GM10266 (cell line): ENCODE results near the gene SHROOM3.

ENCODE experiments used
- DNase-seq: peaks from one replicate; pipeline ENCODE4 v3.0.0; 2012; ENCODE audit errors: extremely low spot score
- TF ChIP-seq, protein P1 (sequence below): IDR thresholded peaks from 2 replicates; pipeline ENCODE4 v1.5.1; 2012; ENCODE audit warnings: mild to moderate bottlenecking, low read depth; ENCODE audit not compliant: control insufficient read depth, insufficient read depth; ENCODE audit errors: missing control alignments

Gene SHROOM3

DNA sequence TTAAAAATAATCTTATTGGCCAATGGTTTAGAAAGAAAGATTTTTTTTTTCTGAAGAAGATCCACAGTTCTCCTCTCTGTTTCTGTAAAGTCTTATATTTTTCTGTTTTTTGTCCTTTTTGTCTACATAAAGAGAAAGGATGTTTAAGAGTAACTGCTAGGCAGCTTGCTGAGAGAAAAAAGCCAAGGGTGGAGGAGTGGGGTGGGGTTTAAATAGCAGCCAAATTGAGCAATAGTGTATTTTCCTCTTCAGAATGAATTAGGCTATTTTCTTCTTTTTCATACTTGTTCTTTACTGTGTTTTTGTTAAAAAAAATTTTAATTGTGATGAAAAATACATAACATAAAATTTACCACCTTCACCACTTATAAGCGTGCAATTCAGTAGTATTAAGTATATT is 238.3 kb downstream of the SHROOM3 start:
- DNase-seq: no peak
- TF ChIP-seq, protein P1, sequence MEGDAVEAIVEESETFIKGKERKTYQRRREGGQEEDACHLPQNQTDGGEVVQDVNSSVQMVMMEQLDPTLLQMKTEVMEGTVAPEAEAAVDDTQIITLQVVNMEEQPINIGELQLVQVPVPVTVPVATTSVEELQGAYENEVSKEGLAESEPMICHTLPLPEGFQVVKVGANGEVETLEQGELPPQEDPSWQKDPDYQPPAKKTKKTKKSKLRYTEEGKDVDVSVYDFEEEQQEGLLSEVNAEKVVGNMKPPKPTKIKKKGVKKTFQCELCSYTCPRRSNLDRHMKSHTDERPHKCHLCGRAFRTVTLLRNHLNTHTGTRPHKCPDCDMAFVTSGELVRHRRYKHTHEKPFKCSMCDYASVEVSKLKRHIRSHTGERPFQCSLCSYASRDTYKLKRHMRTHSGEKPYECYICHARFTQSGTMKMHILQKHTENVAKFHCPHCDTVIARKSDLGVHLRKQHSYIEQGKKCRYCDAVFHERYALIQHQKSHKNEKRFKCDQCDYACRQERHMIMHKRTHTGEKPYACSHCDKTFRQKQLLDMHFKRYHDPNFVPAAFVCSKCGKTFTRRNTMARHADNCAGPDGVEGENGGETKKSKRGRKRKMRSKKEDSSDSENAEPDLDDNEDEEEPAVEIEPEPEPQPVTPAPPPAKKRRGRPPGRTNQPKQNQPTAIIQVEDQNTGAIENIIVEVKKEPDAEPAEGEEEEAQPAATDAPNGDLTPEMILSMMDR: no peak

DNA sequence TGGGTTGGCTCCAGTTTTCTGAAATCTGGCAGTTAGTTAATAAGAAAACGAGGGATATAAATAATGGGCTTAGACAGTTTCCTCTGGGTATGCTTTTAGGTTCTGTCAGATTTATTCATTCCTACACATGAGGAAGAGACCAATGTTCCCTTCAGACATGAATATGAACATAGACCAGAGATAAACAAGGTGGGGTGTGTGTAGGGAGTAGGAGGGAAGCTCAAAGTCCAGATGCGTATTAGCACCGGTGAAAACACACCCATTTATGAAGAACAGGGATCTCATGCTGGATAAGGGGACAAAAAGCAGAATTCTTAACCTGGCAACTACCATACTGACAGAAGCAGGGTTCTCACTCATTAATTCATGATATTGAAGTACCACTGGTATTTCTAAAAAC is 240.0 kb downstream of the SHROOM3 start:
- TF ChIP-seq, protein P1: no peak
- DNase-seq: no peak

DNA sequence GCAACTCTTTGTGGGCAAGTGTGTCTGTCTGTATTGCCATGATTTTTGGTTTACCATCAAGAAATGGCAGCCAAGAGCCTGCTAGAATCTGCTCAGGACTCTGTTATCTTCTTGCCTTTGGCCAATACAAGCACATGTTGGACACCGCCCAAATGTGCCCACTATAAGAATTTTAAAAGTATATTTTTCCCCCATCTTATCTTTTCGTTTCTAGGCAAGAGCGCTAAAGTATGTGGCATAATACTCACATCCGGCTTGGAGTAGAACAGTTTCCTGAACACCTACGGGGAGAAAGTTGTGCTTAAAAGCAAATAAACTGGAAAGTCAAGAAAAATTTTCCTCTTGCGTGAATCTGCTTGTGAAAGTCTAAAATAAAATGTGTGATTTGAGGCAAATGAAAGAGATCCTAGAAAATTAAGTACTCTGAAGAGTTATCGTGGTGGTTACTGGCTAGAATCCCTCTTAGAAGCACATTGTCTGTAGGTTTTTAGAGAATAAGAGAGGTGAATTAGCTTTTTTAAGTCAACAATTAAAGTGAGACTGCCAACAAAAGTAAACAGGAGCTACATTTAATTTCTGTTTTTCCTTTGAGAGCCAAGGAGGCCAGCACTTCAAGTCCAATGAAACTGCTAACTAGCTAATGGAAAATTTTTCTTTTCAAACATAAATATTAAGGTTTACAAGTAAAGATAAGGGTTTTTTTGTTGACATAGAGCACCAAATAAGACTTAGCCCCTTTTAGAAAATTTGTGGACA is 242.7 kb downstream of the SHROOM3 start:
- no peak for DNase-seq
- TF ChIP-seq, protein P1: no peak

DNA sequence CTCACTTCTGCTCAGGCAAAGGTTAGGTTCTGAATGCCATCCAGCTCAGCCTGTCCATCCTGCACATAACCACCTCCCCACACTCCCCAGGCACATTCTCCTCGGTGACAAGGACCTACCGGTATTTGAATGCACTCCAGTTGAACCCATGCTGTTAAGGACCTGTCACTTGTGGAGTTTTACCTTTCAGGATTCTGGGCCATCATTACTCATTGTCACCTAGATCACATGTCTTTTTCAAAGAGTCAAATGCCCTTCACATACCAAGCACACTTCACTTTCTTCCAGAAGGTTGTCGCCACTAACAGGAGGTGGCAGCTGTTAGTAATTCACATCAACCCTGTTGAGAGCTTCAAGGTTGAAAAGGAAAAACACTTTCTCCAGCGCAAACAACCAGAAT is 244.7 kb downstream of the SHROOM3 start:
- DNase-seq: no peak
- TF ChIP-seq, protein P1: no peak

DNA sequence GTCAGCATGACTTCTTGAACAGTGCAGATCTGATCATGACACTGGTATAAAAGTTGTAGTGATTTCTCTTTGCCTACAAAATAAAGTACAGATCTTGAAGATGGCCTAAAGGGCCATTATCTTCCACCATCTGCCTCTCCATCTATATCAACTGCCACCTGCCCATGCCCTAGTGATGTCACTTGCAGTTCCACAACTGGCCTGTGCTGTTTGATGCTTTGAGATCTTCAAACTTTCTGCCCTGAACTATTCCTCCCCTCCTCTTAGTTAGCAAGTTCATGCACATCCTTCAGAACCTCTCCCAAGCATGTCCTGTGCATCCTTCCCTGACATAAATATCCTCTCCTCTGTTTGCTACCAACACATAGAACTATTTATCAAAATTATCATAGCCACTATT is 245.9 kb downstream of the SHROOM3 start:
- no peak for DNase-seq
- TF ChIP-seq, protein P1: no peak

DNA sequence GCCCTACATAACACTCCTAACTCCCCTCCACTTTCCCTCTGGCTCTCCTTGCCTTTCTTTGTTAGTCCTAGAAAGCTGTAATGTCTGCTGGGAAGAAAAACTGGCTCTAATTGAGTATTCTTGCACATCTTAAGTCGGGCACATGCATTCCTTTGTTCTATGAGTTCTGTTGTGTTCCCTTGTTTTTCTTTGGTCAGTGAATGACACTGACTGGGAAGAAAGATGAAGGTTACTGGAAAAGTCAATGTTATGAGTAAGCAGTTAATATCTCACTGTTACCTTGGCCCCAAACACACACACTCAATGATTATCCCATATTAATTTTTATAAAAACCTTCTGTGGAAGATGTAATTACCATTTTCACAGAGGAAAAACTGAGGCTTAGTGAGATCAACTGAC is 247.0 kb downstream of the SHROOM3 start:
- no peak for DNase-seq
- TF ChIP-seq, protein P1: no peak

DNA sequence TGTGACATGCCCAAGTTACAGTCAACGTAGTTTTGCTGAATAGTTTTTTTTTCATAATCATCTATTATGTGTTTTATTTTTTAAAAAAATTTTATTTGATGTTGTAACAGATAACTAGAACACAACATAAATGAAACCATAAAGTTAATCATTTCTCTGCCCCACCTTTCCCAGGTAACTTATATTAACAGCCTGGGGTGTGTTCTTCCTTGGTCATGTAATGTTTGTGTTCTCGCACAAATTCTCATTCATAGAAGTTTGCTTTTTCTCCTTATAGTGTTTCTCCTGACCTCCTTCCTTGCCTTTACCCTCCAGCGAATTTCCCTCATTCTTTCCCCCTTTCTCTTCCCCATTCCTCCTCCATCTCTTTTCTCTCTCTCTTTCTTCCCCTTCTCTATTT is 248.1 kb downstream of the SHROOM3 start:
- TF ChIP-seq, protein P1: no peak
- DNase-seq: no peak
